ENCODE results near the gene CDX1.
A peak's percentile ranks its signal among the peaks of the same experiment; 100 is the strongest.

Gene CDX1

GRCh38 chr5:150137168-150137957 is 29.2 kb upstream of the CDX1 start:
- Histone ChIP-seq H3K4me3 (peak overlapping the region; percentile 47), H3K27ac (peak overlapping the region; percentile 96 to 98)
- DNase-seq (ENCODE audit: low spot score) = no peak
- no peak for TF ChIP-seq CTCF (IDR thresholded peaks at IDR 0.05)

DNA sequence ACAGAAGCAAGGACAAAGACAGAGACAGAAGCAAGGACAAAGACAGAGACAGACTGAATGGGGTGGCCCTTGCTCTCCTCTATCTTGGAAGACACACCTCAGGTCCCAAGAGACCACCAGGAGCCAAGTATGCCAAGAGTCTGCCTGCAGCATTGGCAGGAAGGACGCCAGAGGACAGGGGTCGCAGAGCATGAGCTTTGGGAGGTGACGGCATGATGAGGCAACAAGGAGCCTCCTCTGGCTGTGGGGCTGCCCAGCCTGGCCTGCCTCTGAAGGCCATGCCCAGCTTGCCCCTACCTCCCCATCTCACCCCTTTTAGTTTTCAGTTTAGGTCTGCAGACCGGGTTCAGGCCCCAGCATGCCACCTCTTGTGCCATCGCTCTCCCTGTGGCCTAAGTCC is 28.6 kb upstream of the CDX1 start:
- no peak for TF ChIP-seq CTCF (IDR thresholded peaks at IDR 0.05)
- H3K4me3 ChIP-seq = peak overlapping the region; percentile 57
- no peak for DNase-seq (ENCODE audit: low spot score)
- H3K27ac ChIP-seq = peak overlapping the region; percentile 96 to 98

DNA sequence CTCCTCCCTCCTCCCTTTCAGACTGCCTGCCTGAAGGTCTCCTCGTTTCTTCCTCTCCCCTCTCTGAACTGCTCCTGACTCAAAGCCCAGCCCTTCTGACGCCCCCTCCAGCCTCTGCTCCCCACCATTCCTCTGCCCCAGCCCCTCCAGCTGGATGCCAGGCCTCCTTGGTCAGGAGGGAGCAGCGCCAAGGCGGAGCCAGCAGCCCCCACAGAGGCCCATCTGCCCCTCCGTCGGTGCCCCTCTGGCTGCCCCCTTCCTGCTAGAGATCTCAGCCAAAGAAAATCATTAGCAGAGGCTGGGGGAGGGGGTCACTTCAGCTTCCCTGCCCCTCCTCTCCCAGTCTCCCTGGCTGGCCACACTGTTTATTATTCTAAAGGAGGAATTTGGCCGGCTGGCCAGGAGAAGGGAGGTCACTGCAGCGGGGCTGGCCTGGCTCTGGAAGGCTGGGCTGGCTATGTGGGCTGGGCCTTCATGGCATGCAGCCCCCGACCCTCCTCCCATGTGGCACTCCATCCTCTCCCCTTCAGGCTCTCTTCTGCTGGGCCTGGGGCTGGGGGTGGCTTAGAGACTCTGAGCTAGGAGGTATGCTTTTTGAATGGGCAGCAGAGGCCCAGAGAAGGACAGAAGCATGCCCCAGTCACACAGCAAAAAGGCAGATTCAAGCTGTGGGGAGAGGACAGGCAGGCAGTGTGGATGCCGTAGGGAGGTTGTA is 27.9 kb upstream of the CDX1 start:
- H3K27ac ChIP-seq = peak overlapping the region; percentile 96 to 98
- peak overlapping the region; percentile 57 for H3K4me3 ChIP-seq
- DNase-seq (ENCODE audit: low spot score) = peak; percentile 93
- no peak for TF ChIP-seq CTCF (IDR thresholded peaks at IDR 0.05)

DNA sequence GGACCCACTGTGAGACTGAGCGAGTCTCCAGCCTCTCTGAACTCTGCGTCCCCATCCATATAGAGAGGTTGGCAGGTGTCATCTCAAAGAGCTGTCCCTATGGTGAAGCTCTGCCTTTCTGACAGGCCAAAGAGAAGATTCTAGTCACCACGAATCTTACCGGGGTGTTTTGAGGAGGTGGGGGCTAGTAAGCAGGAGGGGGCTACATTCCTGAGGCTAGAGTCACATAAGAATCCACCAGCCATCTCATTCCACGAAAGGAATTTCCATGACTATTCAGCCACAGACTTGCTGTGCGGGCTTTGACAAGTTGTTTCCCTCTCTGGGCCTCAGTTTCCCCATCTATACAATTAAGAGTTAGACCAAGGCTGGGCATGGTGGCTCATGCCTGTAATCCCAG is 27.2 kb upstream of the CDX1 start:
- H3K4me3 ChIP-seq = peak overlapping the region; percentile 57
- DNase-seq (ENCODE audit: low spot score) = no peak
- TF ChIP-seq CTCF (IDR thresholded peaks at IDR 0.05) = no peak
- peak overlapping the region; percentile 96 to 98 for H3K27ac ChIP-seq

DNA sequence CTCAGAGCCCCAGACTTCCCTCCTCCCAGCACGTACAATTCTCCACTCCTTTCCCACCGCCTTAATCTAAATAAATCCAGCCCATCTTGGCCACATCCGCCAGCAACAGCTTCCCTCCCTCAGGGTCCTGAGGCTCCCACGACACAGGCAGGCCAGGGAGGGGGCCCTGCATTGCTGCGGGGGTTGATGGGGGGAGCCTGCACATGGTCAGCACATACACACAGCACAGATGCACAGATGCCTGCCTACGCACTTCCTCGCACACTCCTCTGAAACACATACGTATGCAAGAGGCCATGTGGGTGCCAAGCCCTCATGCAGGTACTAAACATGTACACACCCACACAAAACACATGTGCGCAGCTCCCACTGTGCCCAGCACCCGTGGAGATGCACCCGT is 25.7 kb upstream of the CDX1 start:
- TF ChIP-seq CTCF (IDR thresholded peaks at IDR 0.05) = no peak
- no peak for DNase-seq (ENCODE audit: low spot score)
- H3K27ac ChIP-seq = peak overlapping the region; percentile 96 to 98
- H3K4me3 ChIP-seq = peak overlapping the region; percentile 57

DNA sequence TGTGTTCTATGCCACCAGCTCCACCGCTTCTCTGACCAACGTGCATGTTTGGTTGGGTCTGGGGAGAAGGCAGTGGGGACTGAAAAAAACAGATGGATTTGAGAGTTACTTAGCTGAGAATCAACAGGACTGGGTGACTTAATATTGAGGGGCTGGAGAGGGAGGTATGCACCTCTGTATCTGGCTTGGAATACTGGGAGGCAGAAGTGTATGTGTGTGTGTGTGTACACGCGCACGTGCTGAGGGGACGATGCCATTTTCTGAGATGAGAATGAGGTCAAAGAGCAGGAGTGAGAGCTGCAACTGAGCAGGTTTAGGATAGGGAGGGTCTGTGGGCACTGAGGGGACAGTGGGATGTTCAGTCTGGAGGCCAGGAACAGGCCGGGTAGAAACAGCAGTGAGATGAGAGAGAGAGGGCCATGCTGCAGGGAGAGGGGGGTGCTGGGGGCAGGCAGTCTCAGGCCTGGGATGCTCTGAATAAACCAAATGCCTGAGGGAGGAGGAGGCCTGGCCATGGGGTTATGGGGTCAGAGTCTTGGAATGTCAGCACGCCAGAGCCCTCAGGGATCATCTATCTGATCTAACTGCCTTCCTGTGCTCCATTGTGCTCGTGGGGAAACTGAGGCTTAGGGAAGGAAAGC is 24.9 kb upstream of the CDX1 start:
- peak overlapping the region; percentile 96 to 98 for H3K27ac ChIP-seq
- peak overlapping the region; percentile 57 for H3K4me3 ChIP-seq
- no peak for TF ChIP-seq CTCF (IDR thresholded peaks at IDR 0.05)
- no peak for DNase-seq (ENCODE audit: low spot score)
